G401.6 (cell line): ENCODE data around the gene PARD6B.
"Not testable (repeated sequence)": the region's sequence is repeated elsewhere in the genome, so short reads cannot be mapped to it uniquely, and the experiment has no call there.

Experiments
- FAIRE-seq: peaks from 2 replicates; lab custom pipeline; 2012; peaks lifted over from hg19 to GRCh38; lab: Jason Lieb, UNC

The PARD6B gene

DNA sequence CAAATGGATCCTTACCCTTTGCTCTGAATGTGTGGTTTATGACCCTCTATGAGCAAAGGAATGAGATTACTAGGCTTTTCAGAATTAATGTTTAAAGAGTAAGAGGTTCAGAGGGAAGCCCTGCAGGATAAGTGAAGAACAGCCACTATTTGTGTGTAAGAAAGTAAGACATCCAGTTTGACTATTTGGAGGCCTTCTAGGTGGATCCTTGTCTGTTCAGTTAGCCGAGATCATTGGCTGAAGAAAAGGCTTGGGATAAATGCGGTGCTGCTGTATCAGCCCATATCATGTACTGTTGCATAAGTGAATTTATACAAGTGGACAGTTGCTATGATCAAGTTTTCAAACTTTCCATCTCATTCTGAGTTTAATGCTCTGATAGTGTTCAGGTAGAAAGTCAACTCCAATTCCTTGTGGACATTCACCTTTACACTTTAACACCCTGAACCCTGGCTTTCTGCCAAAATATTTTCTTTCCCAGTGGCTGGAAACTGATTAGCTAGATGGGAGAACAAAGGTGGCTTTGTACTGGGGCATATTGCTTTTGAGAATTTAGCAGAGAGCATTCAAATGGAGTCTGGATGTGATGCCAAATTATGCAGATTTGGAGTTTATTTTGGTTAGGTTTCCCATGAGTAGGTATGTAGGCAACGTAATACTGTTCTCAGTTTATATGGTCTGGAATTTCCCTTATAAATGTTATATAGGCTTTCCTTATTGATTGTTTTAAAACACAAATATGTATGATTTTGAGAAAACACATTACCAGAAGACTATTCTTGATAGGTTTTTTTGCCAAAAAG, 15.0 kb downstream of the PARD6B start:
- no peak for FAIRE-seq

DNA sequence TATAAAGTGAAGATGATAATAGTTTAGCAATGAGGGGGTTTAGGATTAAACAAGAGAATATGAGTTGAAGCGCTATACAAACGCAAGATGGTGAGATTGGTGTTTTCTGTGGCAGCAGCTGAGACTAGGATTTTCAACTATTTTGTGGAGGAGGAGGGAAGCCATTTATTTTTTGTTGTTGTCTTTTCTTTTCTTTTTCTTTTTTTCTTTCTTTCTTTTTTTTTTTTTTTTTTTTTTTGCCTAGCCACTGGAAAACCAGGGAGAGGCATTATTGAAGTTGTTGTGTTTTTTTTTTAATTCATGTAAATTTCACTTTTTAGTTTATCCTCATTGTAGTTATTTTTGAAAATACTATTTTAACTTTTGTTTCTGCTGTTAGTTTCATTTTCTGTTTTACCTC, 15.9 kb downstream of the PARD6B start:
- peak; percentile 80 for FAIRE-seq

DNA sequence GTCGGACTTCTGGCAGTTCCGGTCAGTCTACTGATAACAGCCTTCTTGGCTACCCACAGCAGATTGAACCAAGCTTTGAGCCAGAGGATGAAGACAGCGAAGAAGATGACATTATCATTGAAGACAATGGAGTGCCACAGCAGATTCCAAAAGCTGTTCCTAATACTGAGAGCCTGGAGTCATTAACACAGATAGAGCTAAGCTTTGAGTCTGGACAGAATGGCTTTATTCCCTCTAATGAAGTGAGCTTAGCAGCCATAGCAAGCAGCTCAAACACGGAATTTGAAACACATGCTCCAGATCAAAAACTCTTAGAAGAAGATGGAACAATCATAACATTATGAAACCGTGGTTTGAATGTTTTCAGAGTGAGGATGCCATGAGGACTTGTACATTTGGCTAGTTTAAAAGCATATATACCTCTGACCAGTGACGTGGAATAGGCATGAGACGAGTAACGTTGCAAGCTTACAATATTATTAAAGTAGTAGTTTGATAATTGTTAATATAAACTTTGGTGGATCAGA, 18.8 kb downstream of the PARD6B start:
- no peak for FAIRE-seq

DNA sequence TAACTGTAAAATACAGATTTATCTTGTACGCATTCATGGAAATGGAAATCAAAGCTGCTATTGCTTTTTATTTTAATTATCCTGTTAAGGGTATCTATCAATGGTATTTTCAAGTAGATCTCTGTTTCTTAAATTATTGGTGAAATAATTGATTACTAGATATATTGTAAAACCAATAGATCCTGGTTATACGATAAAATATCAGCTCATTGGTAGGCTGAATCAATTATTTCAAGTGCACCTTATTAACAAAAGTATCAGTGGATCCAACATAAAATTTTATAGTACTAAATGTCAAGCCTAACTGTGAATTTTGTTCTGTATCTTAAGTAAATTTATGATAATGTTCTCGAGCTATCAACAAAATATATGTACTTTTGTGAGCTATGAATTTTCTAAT, 21.8 kb downstream of the PARD6B start:
- FAIRE-seq, result no peak

DNA sequence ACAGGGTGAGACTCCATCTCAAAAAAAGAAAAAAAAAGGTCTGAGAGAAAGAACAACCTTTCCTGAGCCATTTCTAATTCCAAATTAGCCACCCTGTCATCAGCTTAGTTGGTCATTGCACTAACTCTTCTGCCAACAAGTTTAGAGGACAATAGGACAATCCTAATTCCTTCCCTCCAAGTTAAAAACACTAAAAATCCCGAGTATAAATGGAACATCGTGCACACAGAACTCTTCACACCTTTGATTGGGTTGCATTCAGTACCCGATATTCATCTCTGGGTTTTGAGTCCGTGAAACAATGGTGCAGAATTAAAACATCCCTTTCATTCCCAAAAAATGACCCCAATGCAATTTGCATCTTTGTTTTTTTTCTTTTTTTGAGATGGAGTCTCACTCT, 23.0 kb downstream of the PARD6B start:
- no peak for FAIRE-seq

DNA sequence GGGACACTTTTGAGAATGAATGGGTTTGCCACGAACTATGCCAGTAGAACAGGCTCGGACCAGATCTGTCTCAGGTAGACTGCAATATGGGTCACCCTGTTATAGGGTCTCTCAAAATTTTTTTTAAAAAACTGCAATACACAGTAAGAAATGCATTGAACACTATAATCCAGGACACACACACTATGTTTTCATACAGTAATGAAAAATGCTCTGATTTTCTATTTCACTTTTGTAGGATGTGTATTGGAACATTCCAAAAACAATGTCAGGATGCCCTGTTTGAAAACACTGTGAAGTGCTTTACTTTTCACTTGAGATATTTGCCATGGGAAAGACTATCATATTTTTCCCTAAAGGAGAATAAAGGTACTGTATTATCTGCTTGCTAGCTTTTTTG, 25.1 kb downstream of the PARD6B start:
- FAIRE-seq, result no peak

DNA sequence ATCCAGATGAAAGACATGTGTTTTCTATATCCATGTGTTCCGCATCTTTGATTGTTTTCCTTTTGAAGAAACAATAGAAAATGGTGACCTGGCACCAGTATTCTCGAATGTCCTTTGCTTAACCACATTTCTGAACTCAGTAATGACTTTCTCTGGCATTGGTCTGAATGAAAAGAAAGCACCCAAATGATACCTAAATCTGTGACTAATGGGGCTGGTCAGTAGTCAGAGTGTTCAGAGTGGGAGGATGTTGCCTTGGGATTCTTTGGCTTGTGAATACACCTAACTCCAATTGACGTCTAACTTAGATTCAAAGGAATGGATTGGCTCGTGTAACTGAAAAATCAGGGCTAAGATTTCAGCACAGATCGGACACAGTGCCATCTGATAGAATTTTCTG, 27.1 kb downstream of the PARD6B start:
- no peak for FAIRE-seq

DNA sequence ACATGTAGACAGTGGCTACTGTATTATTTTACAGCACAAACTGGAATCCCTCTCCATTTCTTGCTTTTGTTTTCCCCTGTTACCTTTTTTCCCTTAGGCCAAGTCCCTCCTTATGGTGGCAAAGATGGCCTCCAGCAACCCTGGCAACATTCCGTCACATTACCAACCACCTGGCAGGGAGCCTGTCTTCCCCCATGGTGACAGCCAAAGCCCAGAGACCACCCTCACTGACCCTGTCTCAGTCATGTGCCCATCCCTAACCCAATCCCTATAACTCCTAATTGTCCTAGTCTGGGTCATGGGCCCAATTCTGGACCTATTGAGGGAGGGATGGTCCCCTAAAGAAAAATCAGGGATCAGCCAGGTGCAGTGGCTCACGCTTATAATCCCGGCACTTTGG, 27.6 kb downstream of the PARD6B start:
- FAIRE-seq, result no peak

DNA sequence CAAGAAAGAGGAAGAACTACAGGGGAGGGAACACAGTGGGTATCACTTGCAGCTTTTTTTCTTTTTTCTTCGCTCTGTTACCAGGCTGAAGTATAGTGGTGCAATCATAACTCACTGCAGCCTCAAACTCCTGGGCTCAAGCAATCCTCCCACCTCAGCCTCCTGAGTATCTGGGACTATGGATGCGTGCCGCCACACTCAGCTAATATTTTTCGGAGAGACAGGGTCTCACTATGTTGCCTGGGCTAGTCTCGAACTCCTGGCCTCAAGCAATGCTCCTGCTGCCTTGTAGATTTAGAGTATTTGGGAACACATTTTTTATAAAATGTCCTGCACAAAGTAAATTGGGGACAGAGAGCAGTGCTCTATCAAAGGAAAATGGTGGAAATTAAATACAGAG, 28.3 kb downstream of the PARD6B start:
- no peak for FAIRE-seq

DNA sequence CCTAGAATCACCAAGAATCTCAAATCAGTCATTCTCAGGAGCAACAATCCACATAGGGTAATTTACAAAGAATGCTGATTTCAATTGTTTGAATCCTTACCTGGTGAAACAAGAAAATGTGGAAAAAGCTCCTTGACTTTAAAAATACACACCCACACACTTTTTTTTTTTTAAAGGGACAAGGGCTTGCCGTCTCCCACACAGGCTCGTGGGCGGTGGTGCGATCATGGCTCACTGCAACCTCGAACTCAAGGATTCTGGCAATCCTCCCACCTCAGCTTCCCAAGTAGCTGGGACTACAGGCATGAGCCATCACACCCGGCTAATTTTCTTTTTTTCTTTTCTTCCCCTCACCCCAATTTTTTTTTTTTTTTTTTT, 30.7 kb downstream of the PARD6B start:
- no peak for FAIRE-seq

DNA sequence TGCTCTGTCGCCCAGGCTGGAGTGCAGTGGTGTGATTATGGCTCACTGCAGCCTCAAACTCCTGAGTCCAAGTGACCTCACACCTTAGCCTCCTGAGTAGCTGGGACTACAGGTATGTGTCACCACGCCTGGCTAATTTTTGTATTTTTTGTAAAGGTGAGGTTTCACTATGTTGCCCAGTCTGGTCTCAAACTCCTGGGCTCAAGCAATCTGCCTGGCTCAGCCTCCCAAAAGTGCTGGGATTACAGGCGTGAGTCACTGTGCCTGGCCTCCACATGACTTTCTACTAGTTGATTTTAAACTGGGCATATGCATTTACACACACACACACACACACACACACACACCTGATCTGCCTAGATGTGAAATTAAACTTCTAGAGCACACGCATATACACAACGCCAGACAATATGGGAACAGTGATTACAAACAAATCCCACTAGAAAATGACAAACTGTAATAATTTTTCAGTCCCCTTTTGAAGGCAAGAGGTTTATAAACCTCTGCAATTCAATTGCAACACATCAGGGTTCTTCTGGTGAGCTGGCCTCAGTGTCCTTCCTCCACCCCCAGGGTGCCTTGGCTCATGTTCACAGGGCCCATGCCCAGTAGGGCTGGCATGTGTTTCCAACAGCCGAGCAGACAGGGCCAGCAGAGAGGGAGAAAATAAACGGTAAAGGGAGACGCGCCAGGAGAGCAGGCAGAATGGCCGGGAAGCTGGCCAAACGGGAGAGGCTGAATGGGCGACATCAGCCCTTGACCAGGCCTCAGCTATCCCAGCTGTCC, 31.2 kb downstream of the PARD6B start:
- peak; percentile 34 for FAIRE-seq

DNA sequence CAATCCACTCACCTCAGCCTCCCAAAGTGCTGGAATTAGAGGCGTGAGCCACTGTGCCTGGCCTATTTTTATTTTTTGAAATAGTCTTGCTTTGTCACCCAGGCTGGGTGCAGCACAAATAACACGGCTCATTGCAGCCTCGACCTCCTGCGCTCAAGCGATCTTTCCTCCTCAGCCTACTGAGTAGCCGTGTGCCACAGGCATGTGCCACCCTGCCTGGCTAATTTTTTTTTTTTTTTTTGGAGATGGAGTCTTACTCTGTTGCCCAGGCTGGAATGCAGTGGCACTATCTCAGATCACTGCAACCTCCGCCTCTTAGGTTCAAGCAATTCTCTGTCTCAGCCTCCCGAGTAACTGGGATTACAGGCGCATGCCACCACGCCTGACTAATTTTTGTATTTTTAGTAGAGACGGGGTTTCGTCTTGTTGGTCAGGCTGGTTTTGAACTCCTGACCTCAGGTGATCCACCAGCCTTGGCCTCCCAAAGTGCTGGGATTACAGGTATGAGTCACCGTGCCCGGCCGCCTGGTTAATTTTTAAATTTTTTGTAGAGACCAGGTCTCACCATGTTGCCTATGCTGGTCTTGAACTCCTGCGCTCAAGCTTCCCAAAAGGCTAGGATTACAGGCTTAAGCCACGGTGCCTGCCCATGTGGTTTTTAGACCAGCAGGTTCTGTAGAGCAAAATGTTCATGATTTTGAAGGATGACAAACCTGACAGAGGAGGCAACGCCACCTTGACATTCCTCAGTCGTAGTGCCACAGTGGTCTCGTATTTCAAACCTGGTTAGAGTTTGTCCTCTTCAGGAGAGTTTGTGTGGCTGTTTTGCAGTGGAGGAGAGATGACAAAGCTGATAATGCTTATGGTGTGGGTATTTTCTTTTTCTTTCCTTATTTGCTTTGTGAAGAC, 32.4 kb downstream of the PARD6B start:
- FAIRE-seq, result not testable (repeated sequence)

DNA sequence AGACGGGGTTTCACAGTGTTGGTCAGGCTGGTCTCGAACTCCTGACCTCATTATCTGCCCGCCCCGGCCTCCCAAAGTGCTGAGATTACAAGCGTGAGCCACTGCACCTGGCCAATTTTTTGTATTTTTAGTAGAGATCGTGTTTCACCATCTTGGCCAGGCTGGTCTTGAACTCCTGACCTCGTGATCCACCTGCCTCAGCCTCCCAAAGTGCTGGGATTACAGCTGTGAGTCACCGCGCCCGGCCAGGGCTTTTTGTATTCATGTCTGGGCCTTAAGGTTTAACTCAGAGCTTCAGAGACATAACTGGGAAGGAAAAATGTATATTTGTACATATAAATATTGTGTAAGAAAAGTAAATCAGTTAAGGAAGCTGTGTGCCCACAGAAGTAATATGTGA, 33.9 kb downstream of the PARD6B start:
- not testable (repeated sequence) for FAIRE-seq

DNA sequence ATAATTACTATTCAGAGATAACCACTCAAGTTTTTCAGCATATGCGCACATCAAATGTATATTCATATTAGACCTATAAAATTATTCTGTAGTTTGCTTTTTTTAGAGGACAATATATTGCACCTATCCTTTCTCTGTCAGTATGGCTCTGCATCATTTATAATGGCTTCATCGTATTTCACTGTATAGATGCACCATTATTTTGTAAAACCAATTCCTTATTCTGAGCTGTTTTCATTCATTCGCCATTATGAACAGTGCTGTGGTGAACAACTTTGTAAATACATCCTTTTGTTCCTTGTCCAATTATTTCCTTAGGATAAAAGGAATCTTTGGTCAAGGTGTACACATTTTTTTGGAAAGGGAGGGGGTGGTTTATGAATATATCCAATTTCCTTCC, 34.3 kb downstream of the PARD6B start:
- FAIRE-seq, result peak; percentile 19

DNA sequence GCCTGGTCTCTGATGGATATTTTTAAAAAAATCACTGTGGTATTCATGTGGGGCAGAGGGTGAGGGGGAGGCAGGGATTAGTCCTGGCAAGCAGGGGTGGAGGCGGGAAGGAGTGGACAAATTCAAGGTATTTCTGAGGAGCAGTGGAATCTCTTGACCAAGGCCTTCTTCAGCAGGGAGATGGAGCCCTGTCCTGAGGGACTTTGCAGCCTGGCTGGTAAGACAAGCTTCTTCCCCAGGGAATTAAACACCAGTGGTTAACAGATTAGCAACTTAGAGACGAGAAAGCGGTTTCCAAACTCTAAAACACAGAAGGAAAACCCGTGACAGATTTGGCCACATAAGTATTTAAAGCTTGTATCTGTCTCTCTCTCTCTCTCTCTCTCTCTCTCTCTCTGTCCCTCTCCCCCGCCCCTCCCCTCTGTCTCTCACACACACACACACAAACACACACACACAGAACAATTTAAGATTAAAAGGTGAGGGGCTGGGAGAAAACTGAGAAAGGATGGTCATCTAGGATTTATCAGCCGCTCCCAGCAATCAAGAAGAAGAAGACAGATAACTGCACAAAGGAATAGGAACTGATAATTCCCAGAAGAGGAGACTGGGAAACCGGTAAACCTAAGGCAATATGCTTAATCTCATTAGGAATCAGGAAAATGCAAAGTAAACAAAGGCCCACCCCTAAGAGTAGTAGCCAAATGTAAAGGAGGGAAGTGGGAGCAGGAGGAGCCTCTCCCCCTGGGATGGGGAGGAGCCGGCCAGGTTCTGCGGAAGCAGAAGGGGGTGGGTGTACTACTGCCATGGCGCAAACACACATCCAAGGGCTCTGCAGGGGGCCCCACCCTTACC, 35.8 kb downstream of the PARD6B start:
- peak; percentile 95 for FAIRE-seq

DNA sequence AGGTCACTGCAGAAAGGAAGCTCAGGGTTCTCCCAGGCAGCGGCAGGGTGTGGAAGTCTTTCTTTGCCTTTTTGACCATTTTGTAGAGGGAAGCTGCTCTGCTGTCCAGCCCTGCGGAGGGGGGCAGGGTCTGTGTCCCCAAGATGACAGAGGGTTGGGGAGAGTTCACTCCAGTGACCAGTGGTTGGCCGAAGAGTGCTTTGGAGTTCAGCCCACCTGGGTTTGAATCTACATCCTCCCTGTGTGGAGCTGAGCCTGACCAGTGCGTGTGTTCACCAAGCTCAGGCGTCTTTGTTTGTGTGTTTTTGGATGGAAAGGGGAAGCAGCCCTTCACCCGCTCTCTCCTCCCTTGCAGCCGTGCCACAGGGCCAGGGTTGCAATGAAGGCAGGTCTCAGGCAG, 37.6 kb downstream of the PARD6B start:
- not testable (repeated sequence) for FAIRE-seq

DNA sequence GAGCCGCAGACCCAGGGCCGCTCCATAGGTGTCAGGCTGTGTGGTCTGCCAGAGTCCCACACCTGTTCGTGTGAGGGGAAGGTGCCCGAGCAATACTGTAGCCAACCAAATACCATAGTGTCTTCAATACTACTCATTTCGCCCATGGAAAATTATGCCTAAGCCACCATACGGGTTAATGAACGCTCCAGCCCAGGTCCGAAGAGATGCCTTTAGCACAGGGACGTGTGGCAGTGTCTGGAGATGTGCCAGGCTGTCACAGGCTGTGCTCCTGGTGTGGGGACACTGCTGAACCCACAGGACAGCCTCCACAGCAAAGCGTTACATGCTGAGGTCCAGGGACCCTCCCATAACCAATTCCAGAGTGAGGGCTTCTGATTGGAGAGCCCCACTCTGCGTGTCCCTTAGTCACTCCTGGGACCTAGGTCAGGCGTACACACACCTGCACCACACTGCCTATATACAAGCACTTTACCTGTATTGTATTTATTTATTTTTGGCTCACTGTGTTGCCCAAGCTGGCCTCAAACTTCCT, 38.2 kb downstream of the PARD6B start:
- FAIRE-seq, result not testable (repeated sequence)

DNA sequence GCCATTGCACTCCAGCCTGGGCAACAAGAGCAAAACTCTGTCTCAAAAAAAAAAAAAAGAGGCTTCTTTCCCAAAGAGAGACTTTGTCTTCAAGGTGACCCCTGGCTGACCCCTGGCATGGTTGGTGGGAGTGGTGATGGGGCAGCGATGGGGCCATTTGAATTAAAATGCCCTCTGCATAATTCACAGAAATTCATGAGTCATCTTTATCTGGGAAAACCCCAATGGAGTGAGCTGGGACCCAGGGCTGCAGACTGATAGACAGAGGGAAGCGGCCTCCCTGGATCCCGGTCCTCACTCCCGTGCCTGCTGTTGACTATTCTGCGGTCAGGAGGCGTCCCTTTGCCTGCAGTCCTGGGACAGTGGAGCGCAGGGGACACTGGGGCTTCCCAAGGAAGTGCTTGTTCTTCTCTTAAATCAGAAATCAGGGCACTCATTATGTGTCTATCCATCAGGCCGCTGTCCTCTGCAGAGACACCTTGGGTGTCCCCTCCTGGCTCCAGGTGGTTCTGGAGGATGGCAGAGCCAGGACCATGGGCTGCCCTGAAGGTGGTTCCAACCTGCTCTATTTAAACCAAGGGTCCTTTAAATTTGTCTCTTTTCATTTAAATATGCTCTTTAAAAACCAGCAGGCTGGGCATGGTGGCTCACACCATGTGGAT, 40.2 kb downstream of the PARD6B start:
- FAIRE-seq, result not testable (repeated sequence)

DNA sequence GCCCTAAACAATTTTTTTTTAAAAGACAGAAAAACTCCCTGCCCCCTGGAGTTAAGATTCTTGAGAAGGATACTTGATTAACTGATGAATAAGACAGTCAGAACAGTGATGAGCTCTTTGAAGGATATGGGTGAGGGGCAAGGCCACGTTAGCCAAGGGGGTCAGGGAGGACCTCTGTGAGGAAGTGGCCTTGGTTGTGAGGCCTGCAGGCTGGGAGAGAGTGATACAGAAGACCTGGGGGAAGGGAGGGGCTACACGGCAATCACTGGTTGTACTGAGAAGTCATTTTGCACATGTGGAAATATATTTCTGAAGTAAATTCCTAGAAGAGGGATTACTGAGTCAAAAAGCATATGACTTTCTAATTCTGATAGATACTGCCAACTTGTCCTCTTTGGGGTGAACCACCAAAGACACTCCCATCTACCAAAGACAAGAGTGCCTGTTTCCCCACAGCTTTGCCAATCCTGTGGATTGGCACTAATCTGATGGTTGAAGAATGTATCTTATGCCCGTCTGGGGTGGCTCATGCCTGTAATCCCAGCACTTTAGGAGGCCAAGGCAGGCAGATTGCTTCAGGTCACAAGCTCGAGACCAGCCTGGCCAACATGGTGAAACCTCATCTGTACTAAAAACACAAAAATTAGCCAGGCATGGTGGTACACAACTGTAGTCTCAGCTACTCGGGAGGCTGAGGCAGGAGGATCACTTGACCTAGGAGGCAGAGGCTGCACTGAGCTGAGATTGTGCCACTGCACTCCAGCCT, 41.2 kb downstream of the PARD6B start:
- no peak for FAIRE-seq

DNA sequence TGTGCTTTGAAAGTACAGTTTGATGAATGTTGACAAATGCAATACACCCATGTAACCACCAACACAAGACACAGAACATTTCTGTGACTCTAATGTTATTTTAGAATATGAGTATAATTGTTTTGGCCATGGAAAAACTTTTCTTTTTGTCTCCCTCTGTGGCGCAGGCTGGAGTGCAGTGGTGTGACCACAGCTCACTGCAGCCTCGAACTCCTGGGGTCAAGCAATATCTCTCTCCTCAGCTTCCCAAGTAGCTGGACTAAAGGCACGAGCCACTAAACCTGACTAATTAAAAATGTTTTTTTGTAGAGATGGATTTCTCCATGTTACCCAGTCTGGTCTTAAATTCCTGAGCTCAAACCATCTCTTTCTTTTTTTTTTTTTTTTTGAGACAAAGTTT, 43.1 kb downstream of the PARD6B start:
- FAIRE-seq, result no peak
